ENCODE results near the gene PRR5L. TPM values are rescaled to one million over a fixed set of nuclear protein-coding genes. Genes with fewer than 3 reads are reported as not detected.
A peak's percentile ranks its signal among the peaks of the same experiment; 100 is the strongest.

Gene PRR5L
- total and polyA plus RNA-seq, 2 donors = 4.1 to 5.9 TPM

GRCh38 chr11:36345084-36345511 is 49.0 kb downstream of the PRR5L start:
- Histone ChIP-seq H3K27me3 (ENCODE audit: control insufficient read depth in 2 of 2, insufficient read depth in 1 of 2, low read length in 1 of 2) (peaks cover 6 to 31% of the 10 kb centered on the region in 2 donors), H3K9me3 (ENCODE audit: control insufficient read depth in 2 of 2, insufficient read depth in 1 of 2, low read length in 1 of 2) (no peaks in the 10 kb centered on the region), H3K4me3 (ENCODE audit: low read length in 2 of 2) (no peak overlapping the region), H3K27ac (ENCODE audit: low read depth in 1 of 2, low read length in 1 of 2) (no peak overlapping the region), H3K4me1 (ENCODE audit: control insufficient read depth in 2 of 2, insufficient read depth in 2 of 2, low read length in 2 of 2) (peaks cover 0 to 23% of the 10 kb centered on the region in 2 donors), H3K36me3 (ENCODE audit: control insufficient read depth in 2 of 2, insufficient read depth in 2 of 2, low read length in 1 of 2) (no peaks in the 10 kb centered on the region)
- 75% methylated on average over 11 of the region's 11 CpGs for WGBS
- no peak for DNase-seq (ENCODE audit: low read depth in 6 of 9, low spot score in 9 of 9)

GRCh38 chr11:36345535-36346141 is 49.5 kb downstream of the PRR5L start:
- DNase-seq (ENCODE audit: low read depth in 6 of 9, low spot score in 9 of 9) = no peak
- 94% methylated on average over 7 of the region's 7 CpGs for WGBS

GRCh38 chr11:36346562-36347383 is 50.7 kb downstream of the PRR5L start:
- Histone ChIP-seq H3K27me3 (ENCODE audit: control insufficient read depth in 2 of 2, insufficient read depth in 1 of 2, low read length in 1 of 2) (peaks cover 5 to 31% of the 10 kb centered on the region in 2 donors), H3K9me3 (ENCODE audit: control insufficient read depth in 2 of 2, insufficient read depth in 1 of 2, low read length in 1 of 2) (no peaks in the 10 kb centered on the region), H3K27ac (ENCODE audit: low read depth in 1 of 2, low read length in 1 of 2) (no peak overlapping the region), H3K4me3 (ENCODE audit: low read length in 2 of 2) (no peak overlapping the region), H3K4me1 (ENCODE audit: control insufficient read depth in 2 of 2, insufficient read depth in 2 of 2, low read length in 2 of 2) (peaks cover 0 to 13% of the 10 kb centered on the region in 2 donors), H3K36me3 (ENCODE audit: control insufficient read depth in 2 of 2, insufficient read depth in 2 of 2, low read length in 1 of 2) (no peaks in the 10 kb centered on the region)
- WGBS = 95% methylated on average over 5 of the region's 5 CpGs
- no peak for DNase-seq (ENCODE audit: low read depth in 6 of 9, low spot score in 9 of 9)

More at GRCh38 chr11:36345535-36346141, 49.5 kb downstream of the PRR5L start:
- Histone ChIP-seq H3K36me3 (ENCODE audit: control insufficient read depth in 2 of 2, insufficient read depth in 2 of 2, low read length in 1 of 2) (no peaks in the 10 kb centered on the region), H3K9me3 (ENCODE audit: control insufficient read depth in 2 of 2, insufficient read depth in 1 of 2, low read length in 1 of 2) (no peaks in the 10 kb centered on the region), H3K27ac (ENCODE audit: low read depth in 1 of 2, low read length in 1 of 2) (no peak overlapping the region), H3K4me3 (ENCODE audit: low read length in 2 of 2) (no peak overlapping the region), H3K4me1 (ENCODE audit: control insufficient read depth in 2 of 2, insufficient read depth in 2 of 2, low read length in 2 of 2) (peaks cover 0 to 18% of the 10 kb centered on the region in 2 donors), H3K27me3 (ENCODE audit: control insufficient read depth in 2 of 2, insufficient read depth in 1 of 2, low read length in 1 of 2) (peaks cover 6 to 31% of the 10 kb centered on the region in 2 donors)

- Histone ChIP-seq H3K9me3 (ENCODE audit: control insufficient read depth in 2 of 2, insufficient read depth in 1 of 2, low read length in 1 of 2) (no peaks in the 10 kb centered on the region), H3K27me3 (ENCODE audit: control insufficient read depth in 2 of 2, insufficient read depth in 1 of 2, low read length in 1 of 2) (peaks cover under 1 to 28% of the 10 kb centered on the region in 2 donors), H3K27ac (ENCODE audit: low read depth in 1 of 2, low read length in 1 of 2) (no peak overlapping the region), H3K4me1 (ENCODE audit: control insufficient read depth in 2 of 2, insufficient read depth in 2 of 2, low read length in 2 of 2) (peaks cover under 1 to 12% of the 10 kb centered on the region in 2 donors), H3K4me3 (ENCODE audit: low read length in 2 of 2) (no peak overlapping the region), H3K36me3 (ENCODE audit: control insufficient read depth in 2 of 2, insufficient read depth in 2 of 2, low read length in 1 of 2) (no peaks in the 10 kb centered on the region)
- no peak for DNase-seq (ENCODE audit: low read depth in 6 of 9, low spot score in 9 of 9)
- 100% methylated on average over 1 of the region's 1 CpG for WGBS
Observed at GRCh38 chr11:36347384-36347906, 51.4 kb downstream of the PRR5L start.

- Histone ChIP-seq H3K4me3 (ENCODE audit: low read length in 2 of 2) (no peak overlapping the region), H3K4me1 (ENCODE audit: control insufficient read depth in 2 of 2, insufficient read depth in 2 of 2, low read length in 2 of 2) (peaks cover 3 to 9% of the 10 kb centered on the region in 2 donors), H3K9me3 (ENCODE audit: control insufficient read depth in 2 of 2, insufficient read depth in 1 of 2, low read length in 1 of 2) (no peaks in the 10 kb centered on the region), H3K27ac (ENCODE audit: low read depth in 1 of 2, low read length in 1 of 2) (no peak overlapping the region), H3K36me3 (ENCODE audit: control insufficient read depth in 2 of 2, insufficient read depth in 2 of 2, low read length in 1 of 2) (no peaks in the 10 kb centered on the region), H3K27me3 (ENCODE audit: control insufficient read depth in 2 of 2, insufficient read depth in 1 of 2, low read length in 1 of 2) (peaks cover 0 to 39% of the 10 kb centered on the region in 2 donors)
- WGBS = 86% methylated on average over 8 of the region's 8 CpGs
- no peak for DNase-seq (ENCODE audit: low read depth in 6 of 9, low spot score in 9 of 9)
Observed at GRCh38 chr11:36349351-36350136, 53.5 kb downstream of the PRR5L start.

GRCh38 chr11:36350137-36350513 is 54.0 kb downstream of the PRR5L start:
- no peaks in the 10 kb centered on the region for H3K9me3 ChIP-seq (ENCODE audit: control insufficient read depth in 2 of 2, insufficient read depth in 1 of 2, low read length in 1 of 2)
- no peak for DNase-seq (ENCODE audit: low read depth in 6 of 9, low spot score in 9 of 9)
- no peak overlapping the region for H3K27ac ChIP-seq (ENCODE audit: low read depth in 1 of 2, low read length in 1 of 2)
- H3K27me3 ChIP-seq (ENCODE audit: control insufficient read depth in 2 of 2, insufficient read depth in 1 of 2, low read length in 1 of 2) = peaks cover 0 to 35% of the 10 kb centered on the region in 2 donors
- no peak overlapping the region for H3K4me3 ChIP-seq (ENCODE audit: low read length in 2 of 2)
- 48% methylated on average over 1 of the region's 1 CpG for WGBS
- H3K4me1 ChIP-seq (ENCODE audit: control insufficient read depth in 2 of 2, insufficient read depth in 2 of 2, low read length in 2 of 2) = peaks cover 3 to 9% of the 10 kb centered on the region in 2 donors
- H3K36me3 ChIP-seq (ENCODE audit: control insufficient read depth in 2 of 2, insufficient read depth in 2 of 2, low read length in 1 of 2) = no peaks in the 10 kb centered on the region

GRCh38 chr11:36352922-36353321 is 56.8 kb downstream of the PRR5L start:
- Histone ChIP-seq H3K9me3 (ENCODE audit: control insufficient read depth in 2 of 2, insufficient read depth in 1 of 2, low read length in 1 of 2) (no peaks in the 10 kb centered on the region), H3K4me1 (ENCODE audit: control insufficient read depth in 2 of 2, insufficient read depth in 2 of 2, low read length in 2 of 2) (peaks cover 3 to 11% of the 10 kb centered on the region in 2 donors), H3K27me3 (ENCODE audit: control insufficient read depth in 2 of 2, insufficient read depth in 1 of 2, low read length in 1 of 2) (peaks cover 0 to 21% of the 10 kb centered on the region in 2 donors), H3K4me3 (ENCODE audit: low read length in 2 of 2) (no peak overlapping the region), H3K27ac (ENCODE audit: low read depth in 1 of 2, low read length in 1 of 2) (no peak overlapping the region), H3K36me3 (ENCODE audit: control insufficient read depth in 2 of 2, insufficient read depth in 2 of 2, low read length in 1 of 2) (no peaks in the 10 kb centered on the region)
- 5% methylated on average over 3 of the region's 3 CpGs for WGBS
- peak in 8 of 9 donors; percentile 64 to 94 (median 84) for DNase-seq (ENCODE audit: low read depth in 6 of 9, low spot score in 9 of 9)

- DNase-seq (ENCODE audit: low read depth in 6 of 9, low spot score in 9 of 9) = no peak
- WGBS = 94% methylated on average over 6 of the region's 6 CpGs
- Histone ChIP-seq H3K4me1 (ENCODE audit: control insufficient read depth in 2 of 2, insufficient read depth in 2 of 2, low read length in 2 of 2) (peaks cover 3 to 11% of the 10 kb centered on the region in 2 donors), H3K27ac (ENCODE audit: low read depth in 1 of 2, low read length in 1 of 2) (no peak overlapping the region), H3K9me3 (ENCODE audit: control insufficient read depth in 2 of 2, insufficient read depth in 1 of 2, low read length in 1 of 2) (no peaks in the 10 kb centered on the region), H3K4me3 (ENCODE audit: low read length in 2 of 2) (no peak overlapping the region), H3K36me3 (ENCODE audit: control insufficient read depth in 2 of 2, insufficient read depth in 2 of 2, low read length in 1 of 2) (no peaks in the 10 kb centered on the region), H3K27me3 (ENCODE audit: control insufficient read depth in 2 of 2, insufficient read depth in 1 of 2, low read length in 1 of 2) (peaks cover 0 to 17% of the 10 kb centered on the region in 2 donors)
Observed at GRCh38 chr11:36354221-36355003, 58.3 kb downstream of the PRR5L start.
